Mesenteric fat pad (tissue), 1 donor: ENCODE data around the gene SLC41A3. TPM values are rescaled to one million over a fixed set of nuclear protein-coding genes. Genes with fewer than 3 reads are reported as not detected.
"Not testable (repeated sequence)": the region's sequence is repeated elsewhere in the genome, so short reads cannot be mapped to it uniquely, and the experiment has no call there.

ENCODE experiments used
- DNase-seq: peaks from one replicate; pipeline ENCODE4 v3.0.0-alpha.2; 2020; ENCODE audit warnings: low spot score
- total RNA-seq: library from RNA; stranded (reverse); fragmentation: NEBNext Ultra II Directional; extraction: Animal tissue kit (Norgen Biotek cat#: 25700); gene quantifications from one replicate; pipeline ENCODE4 v1.2.1, GENCODE V29; 2021
- donor health status: DM: yes; HTN: yes; CAD: no.

The SLC41A3 gene
- total RNA-seq, 1 donor from 2014 or later, result 35.7 TPM

- peak; percentile 83 for DNase-seq
These were observed 23.4 kb upstream of the SLC41A3 start for GRCh38 chr3:126107203-126107939.

GRCh38 chr3:126106336-126107202 lies 22.6 kb upstream of the SLC41A3 start:
- peak; percentile 59 for DNase-seq

- peak; percentile 89 for DNase-seq
These were observed 21.8 kb upstream of the SLC41A3 start for GRCh38 chr3:126105691-126106187.

- DNase-seq, result peak; percentile 65
These were observed 21.1 kb upstream of the SLC41A3 start for GRCh38 chr3:126104742-126105605.

- DNase-seq, result peak; percentile 83
These were observed 20.2 kb upstream of the SLC41A3 start for GRCh38 chr3:126104028-126104635.

GRCh38 chr3:126103121-126104027 lies 19.4 kb upstream of the SLC41A3 start:
- DNase-seq, result peak; percentile 85

GRCh38 chr3:126102530-126102951 lies 18.6 kb upstream of the SLC41A3 start:
- DNase-seq, result peak; percentile 82

- DNase-seq, result peak; percentile 60
These were observed 18.1 kb upstream of the SLC41A3 start for GRCh38 chr3:126102011-126102410.

GRCh38 chr3:126101521-126101982 lies 17.6 kb upstream of the SLC41A3 start:
- DNase-seq, result peak; percentile 79

- DNase-seq, result peak; percentile 87
These were observed 16.8 kb upstream of the SLC41A3 start for GRCh38 chr3:126100634-126101301.

GRCh38 chr3:126100269-126100633 lies 16.3 kb upstream of the SLC41A3 start:
- DNase-seq, result peak; percentile 59

- DNase-seq, result peak; percentile 37
These were observed 14.5 kb upstream of the SLC41A3 start for GRCh38 chr3:126098391-126098858.

- no peak for DNase-seq
These were observed 13.9 kb upstream of the SLC41A3 start for GRCh38 chr3:126097801-126098200.

GRCh38 chr3:126096274-126096673 lies 12.3 kb upstream of the SLC41A3 start:
- not testable (repeated sequence) for DNase-seq

GRCh38 chr3:126092128-126092527 lies 8.2 kb upstream of the SLC41A3 start:
- not testable (repeated sequence) for DNase-seq

- DNase-seq, result no peak
These were observed 3.7 kb upstream of the SLC41A3 start for GRCh38 chr3:126087552-126088175.

- no peak for DNase-seq
These were observed 1.9 kb upstream of the SLC41A3 start for GRCh38 chr3:126085841-126086240.

- DNase-seq, result no peak
These were observed 1.4 kb upstream of the SLC41A3 start for GRCh38 chr3:126085276-126085675.
